ENCODE measurements around the gene MPZL3. TPM values are rescaled to one million over a fixed set of nuclear protein-coding genes. Genes with fewer than 3 reads are reported as not detected.

Gene MPZL3
- total RNA-seq, 3 donors from 2014 or later, result 0.64 to 23.0 (median 13.1) TPM

DNA sequence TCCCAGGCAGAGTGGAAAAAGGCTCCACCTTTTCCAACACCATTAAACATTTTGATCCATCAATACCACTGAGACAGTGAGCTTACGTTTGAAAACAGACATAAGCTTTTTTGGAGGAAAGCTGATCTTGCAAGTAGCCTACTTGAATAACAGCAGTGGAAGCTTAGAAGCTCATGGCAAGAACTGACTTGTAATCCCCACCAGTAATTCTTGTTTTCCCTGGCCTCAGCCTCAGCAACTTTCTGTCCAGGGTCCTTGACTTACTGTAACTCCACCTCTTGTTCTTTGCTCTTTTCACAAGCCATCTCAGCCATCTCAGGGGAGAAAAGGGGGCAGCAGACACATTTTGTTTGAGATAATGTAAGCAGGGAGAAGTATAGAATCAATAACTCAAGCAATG, 24.3 kb upstream of the MPZL3 start:
- Histone ChIP-seq H3K27ac (peak overlapping the region; percentile 2 to 44), H3K36me3 (no peaks in the 10 kb centered on the region), H3K27me3 (no peaks in the 10 kb centered on the region), H3K4me1 (peaks cover 0 to 7% of the 10 kb centered on the region in 2 donors), H3K9me3 (no peaks in the 10 kb centered on the region), H3K4me3 (no peak overlapping the region)
- intact Hi-C loops (cut with DNase I; ENCODE audit: low total_unique reads), result no loop called here
- no peak for DNase-seq (ENCODE audit: low spot score in 2 of 2)
- no peak for TF ChIP-seq POLR2A (IDR thresholded peaks at IDR 0.05)
- TF ChIP-seq, protein P1, sequence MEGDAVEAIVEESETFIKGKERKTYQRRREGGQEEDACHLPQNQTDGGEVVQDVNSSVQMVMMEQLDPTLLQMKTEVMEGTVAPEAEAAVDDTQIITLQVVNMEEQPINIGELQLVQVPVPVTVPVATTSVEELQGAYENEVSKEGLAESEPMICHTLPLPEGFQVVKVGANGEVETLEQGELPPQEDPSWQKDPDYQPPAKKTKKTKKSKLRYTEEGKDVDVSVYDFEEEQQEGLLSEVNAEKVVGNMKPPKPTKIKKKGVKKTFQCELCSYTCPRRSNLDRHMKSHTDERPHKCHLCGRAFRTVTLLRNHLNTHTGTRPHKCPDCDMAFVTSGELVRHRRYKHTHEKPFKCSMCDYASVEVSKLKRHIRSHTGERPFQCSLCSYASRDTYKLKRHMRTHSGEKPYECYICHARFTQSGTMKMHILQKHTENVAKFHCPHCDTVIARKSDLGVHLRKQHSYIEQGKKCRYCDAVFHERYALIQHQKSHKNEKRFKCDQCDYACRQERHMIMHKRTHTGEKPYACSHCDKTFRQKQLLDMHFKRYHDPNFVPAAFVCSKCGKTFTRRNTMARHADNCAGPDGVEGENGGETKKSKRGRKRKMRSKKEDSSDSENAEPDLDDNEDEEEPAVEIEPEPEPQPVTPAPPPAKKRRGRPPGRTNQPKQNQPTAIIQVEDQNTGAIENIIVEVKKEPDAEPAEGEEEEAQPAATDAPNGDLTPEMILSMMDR (IDR thresholded peaks at IDR 0.05), result no peak
- TF ChIP-seq POLR2AphosphoS5 (IDR thresholded peaks at IDR 0.05), result no peak

DNA sequence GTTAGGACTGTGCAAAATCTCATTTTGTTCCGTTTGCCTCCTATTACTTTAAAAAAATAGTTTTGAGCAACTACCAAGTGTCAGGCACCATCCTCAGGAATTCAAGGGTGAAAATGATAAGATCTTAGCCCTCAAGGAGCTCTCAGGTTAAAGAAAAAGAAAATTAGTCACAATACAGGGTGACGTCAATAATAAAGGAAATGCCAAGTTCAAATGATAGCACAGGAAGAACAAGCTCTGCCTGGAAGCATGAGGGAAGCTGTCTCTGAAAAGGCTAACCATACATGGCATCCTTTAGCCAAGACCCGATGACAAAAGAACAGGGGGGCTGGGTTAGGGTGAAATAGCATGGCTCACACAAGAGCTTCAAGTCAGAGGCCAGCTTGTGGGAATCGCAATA, 23.0 kb upstream of the MPZL3 start:
- Histone ChIP-seq H3K27ac (peak overlapping the region; percentile 63 to 67), H3K9me3 (no peaks in the 10 kb centered on the region), H3K4me1 (peaks cover 0 to 7% of the 10 kb centered on the region in 2 donors), H3K27me3 (no peaks in the 10 kb centered on the region), H3K4me3 (no peak overlapping the region), H3K36me3 (no peaks in the 10 kb centered on the region)
- TF ChIP-seq, protein P1 (IDR thresholded peaks at IDR 0.05), result no peak
- TF ChIP-seq POLR2AphosphoS5 (IDR thresholded peaks at IDR 0.05) (no peak), POLR2A (IDR thresholded peaks at IDR 0.05) (no peak)
- DNase-seq (ENCODE audit: low spot score in 2 of 2), result no peak
- intact Hi-C loops (cut with DNase I; ENCODE audit: low total_unique reads), result no loop called here

- intact Hi-C loops (cut with DNase I; ENCODE audit: low total_unique reads), result no loop called here
- H3K9me3 ChIP-seq, result no peaks in the 10 kb centered on the region
- no peak overlapping the region for H3K4me3 ChIP-seq
- peaks cover 0 to 7% of the 10 kb centered on the region in 2 donors for H3K4me1 ChIP-seq
- TF ChIP-seq, protein P1 (IDR thresholded peaks at IDR 0.05), result no peak
- no peak for TF ChIP-seq POLR2A (IDR thresholded peaks at IDR 0.05)
- TF ChIP-seq POLR2AphosphoS5 (IDR thresholded peaks at IDR 0.05), result no peak
- DNase-seq (ENCODE audit: low spot score in 2 of 2), result no peak
- H3K27ac ChIP-seq, result peak overlapping the region; percentile 63 to 67
- H3K36me3 ChIP-seq, result no peaks in the 10 kb centered on the region
- no peaks in the 10 kb centered on the region for H3K27me3 ChIP-seq
These were observed 22.0 kb upstream of the MPZL3 start for GRCh38 chr11:118274186-118274585.

DNA sequence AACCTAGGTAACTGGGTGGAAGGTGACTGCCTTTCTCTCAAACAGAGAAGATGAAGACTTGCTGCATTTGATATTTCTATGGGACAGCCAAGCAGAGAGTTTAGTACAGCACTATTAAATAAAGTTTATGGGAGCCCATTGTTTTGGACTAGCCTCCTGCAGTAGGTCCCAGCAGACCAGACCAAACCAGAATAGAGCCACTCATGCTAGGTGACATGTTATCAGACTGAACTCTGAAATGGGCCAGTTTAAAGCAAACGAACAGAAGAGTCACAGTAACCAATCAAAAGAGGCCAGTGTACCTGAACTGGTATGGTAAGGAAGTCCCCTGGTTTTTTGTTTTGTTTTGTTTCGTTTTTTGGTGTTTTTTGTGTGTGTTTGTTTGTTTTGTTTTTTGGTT, 19.8 kb upstream of the MPZL3 start:
- no peak for DNase-seq (ENCODE audit: low spot score in 2 of 2)
- TF ChIP-seq POLR2AphosphoS5 (IDR thresholded peaks at IDR 0.05) (no peak), POLR2A (IDR thresholded peaks at IDR 0.05) (no peak)
- TF ChIP-seq, protein P1 (IDR thresholded peaks at IDR 0.05), result no peak
- intact Hi-C loops (cut with DNase I; ENCODE audit: low total_unique reads), result no loop called here
- no peaks in the 10 kb centered on the region for H3K36me3 ChIP-seq
- H3K4me1 ChIP-seq, result peaks cover 0 to 7% of the 10 kb centered on the region in 2 donors
- H3K27me3 ChIP-seq, result no peaks in the 10 kb centered on the region
- H3K9me3 ChIP-seq, result no peaks in the 10 kb centered on the region
- no peak overlapping the region for H3K4me3 ChIP-seq
- H3K27ac ChIP-seq, result no peak overlapping the region

- Histone ChIP-seq H3K36me3 (no peaks in the 10 kb centered on the region), H3K4me3 (no peak overlapping the region), H3K27ac (peak overlapping the region; percentile 89 to 93), H3K27me3 (no peaks in the 10 kb centered on the region), H3K4me1 (peaks cover 6% of the 10 kb centered on the region in 2 donors), H3K9me3 (no peaks in the 10 kb centered on the region)
- intact Hi-C loops (cut with DNase I; ENCODE audit: low total_unique reads), result no loop called here
- no peak for TF ChIP-seq POLR2AphosphoS5 (IDR thresholded peaks at IDR 0.05)
- TF ChIP-seq POLR2A (IDR thresholded peaks at IDR 0.05), result no peak
- TF ChIP-seq, protein P1 (IDR thresholded peaks at IDR 0.05), result no peak
- DNase-seq (ENCODE audit: low spot score in 2 of 2), result no peak
These were observed 15.3 kb upstream of the MPZL3 start for GRCh38 chr11:118267486-118267885.
